Transverse colon (tissue), 4 donors: ENCODE results near the gene LRSAM1. TPM values are rescaled to one million over a fixed set of nuclear protein-coding genes. Genes with fewer than 3 reads are reported as not detected.
"Not testable (repeated sequence)": the region's sequence is repeated elsewhere in the genome, so short reads cannot be mapped to it uniquely, and the experiment has no call there.

Experiments used
- DNase-seq: peaks from one replicate; pipeline ENCODE4 v3.0.0-alpha.2; 2019
- H3K27ac ChIP-seq, 4 donors: fragments of 200-600 bp; sonication (generic); 2 replicates each; pipeline ENCODE4 v1.5.1; 2016 to 2018; ENCODE audit warnings: inconsistent platforms in 4 of 4
- H3K27me3 ChIP-seq: fragments of 200-600 bp; sonication (generic); 2 replicates; pipeline ENCODE4 v1.5.1; 2017; ENCODE audit warnings: inconsistent platforms
- H3K36me3 ChIP-seq, 4 donors: fragments of 200-600 bp; sonication (generic); 2 replicates each; pipeline ENCODE4 v1.5.1; 2017 to 2019; ENCODE audit warnings: inconsistent platforms in 4 of 4
- H3K4me1 ChIP-seq, 4 donors: fragments of 200-600 bp; sonication (generic); 2 replicates each; pipeline ENCODE4 v1.5.1; 2017 to 2020; ENCODE audit warnings: inconsistent platforms in 4 of 4
- H3K4me3 ChIP-seq, 4 donors: fragments of 200-600 bp; sonication (generic); 1 replicate in 1 of 4; 2 replicates in 3 of 4; pipeline versions ENCODE4 v1.5.1 to v1.6.1; 2017 to 2019; ENCODE audit warnings: inconsistent platforms in 4 of 4
- H3K9me3 ChIP-seq, 2 donors: fragments of 200-600 bp; sonication (generic); 2 replicates each; pipeline ENCODE4 v1.5.1; 2017 to 2019; ENCODE audit warnings: inconsistent platforms in 2 of 2
- CTCF ChIP-seq, 5 experiments: fragments of 200-600 bp in 3 of 5; fragments of 450-650 bp in 2 of 5; sonication (generic) in 3 of 5; IDR thresholded peaks; 1 replicate in 2 of 5; 2 replicates in 3 of 5; pipeline ENCODE4 v1.5.1; 2016 to 2017; ENCODE audit warnings: antibody characterized with exemption in 5 of 5, inconsistent platforms in 3 of 5, mild to moderate bottlenecking in 2 of 5, moderate library complexity in 1 of 5
- EP300 ChIP-seq: sonication (generic); formaldehyde crosslinking; IDR thresholded peaks from one replicate; pipeline ENCODE4 v1.6.1; 2017; ENCODE audit warnings: antibody characterized with exemption, low read depth
- POLR2A ChIP-seq: fragments of 450-650 bp; IDR thresholded peaks from one replicate; pipeline ENCODE4 v1.6.1; 2016; ENCODE audit warnings: antibody characterized with exemption, mild to moderate bottlenecking, moderate library complexity
- POLR2AphosphoS5 ChIP-seq, 3 donors: sonication (generic); formaldehyde crosslinking; IDR thresholded peaks; one replicate each; pipeline ENCODE4 v1.6.1; 2016; ENCODE audit warnings: antibody characterized with exemption in 3 of 3
- WGBS, 2 donors: methylation state at CpG; one replicate each; pipeline ENCODE4 v1.1.5; 2018; ENCODE audit warnings: low coverage in 1 of 2; 5-methylcytosine and 5-hydroxymethylcytosine counted together
- in situ Hi-C, 4 donors: fragments of 200-750 bp; cut with MboI; loops; one replicate each; pipeline versions ENCODE4 v1.15.0 to v1.15.1; 2017; ENCODE audit warnings: low sequenced_read_pairs in 3 of 4, low pct_ligation_motif_present in 1 of 4, low pct_unique_long_range_greater_than_20kb in 1 of 4
- intact Hi-C: fragments of 100-400 bp; cut with DNase I; formaldehyde crosslinking; loops from one replicate; pipeline ENCODE4 v1.15.1; 2023; ENCODE audit warnings: low total_unique reads
- total RNA-seq, 4 donors: library from RNA; depleted of rRNA; stranded (reverse); fragments of >200 nt; gene quantifications; one replicate each; pipeline ENCODE4 v1.1.0, GENCODE V29; 2016

The LRSAM1 gene
- total RNA-seq, 4 donors from 2014 or later = 16.2 to 39.2 (median 26.2) TPM

- intact Hi-C loops = no loop called here
- DNase-seq = no peak
- H3K27me3 ChIP-seq = no peaks in the 10 kb centered on the region
- TF ChIP-seq POLR2A (no peak), POLR2AphosphoS5 (IDR thresholded peaks at IDR 0.05) (no peak), CTCF (IDR thresholded peaks at IDR 0.05) (no peak), EP300 (no peak)
- in situ Hi-C loops = no loop called here
- H3K4me1 ChIP-seq = peaks cover 0 to 6% (median 3%) of the 10 kb centered on the region in 4 donors
- peaks cover 0 to 38% (median 21%) of the 10 kb centered on the region in 4 donors for H3K36me3 ChIP-seq
- 82 to 100% methylated on average over 1 to 9 of the region's 9 CpGs for WGBS, 2 donors
- no peaks in the 10 kb centered on the region for H3K9me3 ChIP-seq
- no peak overlapping the region for H3K27ac ChIP-seq
- no peak overlapping the region for H3K4me3 ChIP-seq
These were observed 7.6 kb downstream of the LRSAM1 start for GRCh38 chr9:127458921-127459320.

DNA sequence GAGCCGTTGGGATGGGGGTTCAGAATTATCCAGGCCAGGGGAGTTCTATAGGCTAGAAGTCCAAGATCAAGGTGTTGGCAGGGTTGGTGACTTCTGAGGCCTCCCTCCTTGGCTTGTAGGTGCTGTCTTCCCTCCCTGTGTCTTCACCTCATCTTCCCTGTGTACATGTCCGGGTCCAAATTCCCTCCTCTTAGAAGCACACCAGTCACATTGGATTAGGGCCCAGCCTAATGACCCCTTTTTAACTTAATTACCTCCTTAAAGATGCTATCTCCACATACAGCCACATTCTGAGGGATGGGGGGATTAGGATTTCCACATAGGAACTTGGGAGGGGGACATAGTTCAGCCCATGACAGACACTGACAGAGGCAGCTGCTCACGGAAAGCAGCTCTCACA, 12.1 kb downstream of the LRSAM1 start:
- Histone ChIP-seq H3K36me3 (peaks cover 0 to 37% (median 19%) of the 10 kb centered on the region in 4 donors), H3K4me1 (no peaks in the 10 kb centered on the region), H3K4me3 (no peak overlapping the region), H3K27me3 (no peaks in the 10 kb centered on the region), H3K9me3 (no peaks in the 10 kb centered on the region), H3K27ac (no peak overlapping the region)
- 81 to 94% methylated on average over 2 to 3 of the region's 3 CpGs for WGBS, 2 donors
- in situ Hi-C loops = no loop called here
- intact Hi-C loops = no loop called here
- DNase-seq = no peak
- no peak for TF ChIP-seq POLR2A
- no peak for TF ChIP-seq POLR2AphosphoS5 (IDR thresholded peaks at IDR 0.05)
- TF ChIP-seq CTCF (IDR thresholded peaks at IDR 0.05) = no peak
- no peak for TF ChIP-seq EP300

DNA sequence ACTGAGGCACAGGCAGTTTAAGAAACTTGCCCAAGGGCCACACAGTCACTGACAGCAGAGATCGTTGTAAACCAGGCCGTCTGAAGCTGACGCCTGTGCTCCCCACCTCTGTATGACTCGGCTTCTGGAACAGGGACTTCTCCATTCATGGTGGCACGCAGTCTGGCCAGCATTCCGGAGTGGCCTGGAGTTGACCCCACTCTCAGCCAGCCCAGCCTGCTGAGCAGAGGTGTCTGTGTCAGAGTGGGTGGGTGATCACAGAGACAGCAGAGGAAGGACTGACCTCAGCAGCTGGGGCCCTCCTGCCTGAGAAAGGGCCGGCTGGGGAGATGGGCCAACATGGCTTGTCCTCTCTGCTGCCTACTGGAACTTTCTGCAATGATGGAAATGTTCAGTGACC, 12.6 kb downstream of the LRSAM1 start:
- Histone ChIP-seq H3K27ac (no peak overlapping the region), H3K4me3 (no peak overlapping the region), H3K36me3 (peaks cover 0 to 33% (median 19%) of the 10 kb centered on the region in 4 donors), H3K9me3 (no peaks in the 10 kb centered on the region), H3K4me1 (no peaks in the 10 kb centered on the region), H3K27me3 (no peaks in the 10 kb centered on the region)
- intact Hi-C loops (no loop called here), in situ Hi-C loops (no loop called here)
- no peak for DNase-seq
- 84% methylated on average over 7 of the region's 7 CpGs; no CpG with 5 or more reads in 1 of the 2 donors for WGBS, 2 donors
- TF ChIP-seq POLR2A (no peak), EP300 (no peak), CTCF (IDR thresholded peaks at IDR 0.05) (no peak), POLR2AphosphoS5 (IDR thresholded peaks at IDR 0.05) (no peak)

- H3K4me1 ChIP-seq, H3K4me3 ChIP-seq, H3K27me3 ChIP-seq, DNase-seq, H3K9me3 ChIP-seq, H3K27ac ChIP-seq, intact Hi-C loops, in situ Hi-C loops: not testable (repeated sequence)
- WGBS, 2 donors = 94 to 100% methylated on average over 2 to 5 of the region's 5 CpGs
- peaks cover 0 to 20% (median 7%) of the 10 kb centered on the region in 4 donors for H3K36me3 ChIP-seq
These were observed 15.2 kb downstream of the LRSAM1 start for GRCh38 chr9:127466407-127466917.

GRCh38 chr9:127467621-127468020, 16.3 kb downstream of the LRSAM1 start:
- intact Hi-C loops (no loop called here), in situ Hi-C loops (no loop called here)
- H3K27ac ChIP-seq = no peak overlapping the region
- no peaks in the 10 kb centered on the region for H3K4me1 ChIP-seq
- H3K27me3 ChIP-seq = no peaks in the 10 kb centered on the region
- 91% methylated on average over 14 of the region's 14 CpGs; no CpG with 5 or more reads in 1 of the 2 donors for WGBS, 2 donors
- DNase-seq = no peak
- H3K4me3 ChIP-seq = no peak overlapping the region
- H3K9me3 ChIP-seq = no peaks in the 10 kb centered on the region
- TF ChIP-seq POLR2A = no peak
- no peak for TF ChIP-seq EP300
- TF ChIP-seq POLR2AphosphoS5 (IDR thresholded peaks at IDR 0.05) = no peak
- TF ChIP-seq CTCF (IDR thresholded peaks at IDR 0.05) = no peak
- H3K36me3 ChIP-seq = peaks cover 0 to 9% (median 2%) of the 10 kb centered on the region in 4 donors
